Right kidney (tissue), 1 donor: Measurements from ENCODE around the gene PIP5K1B.

Experiments used
- DNase-seq: peaks from one replicate; pipeline ENCODE4 v3.0.0-alpha.2; 2016

The PIP5K1B gene

DNA sequence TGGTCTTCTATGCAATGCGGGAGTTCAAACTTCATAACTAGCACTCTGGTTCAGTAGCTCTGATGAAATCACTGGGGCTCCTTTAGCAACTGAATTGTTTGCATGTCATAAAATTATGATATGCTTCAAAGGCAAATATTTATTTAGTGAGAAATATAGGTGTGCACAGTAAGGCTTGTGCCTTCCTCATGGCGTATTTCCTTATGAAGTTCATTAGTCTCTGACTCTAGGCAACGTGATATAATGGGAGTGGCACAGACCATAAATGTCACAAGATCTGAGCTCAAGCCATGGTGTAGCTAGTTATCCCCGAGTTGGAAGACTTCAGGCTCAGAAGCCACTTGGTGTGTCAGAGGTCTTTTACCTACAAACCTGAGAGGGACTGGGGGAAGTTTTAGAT is 35.5 kb downstream of the PIP5K1B start:
- DNase-seq: no peak

DNA sequence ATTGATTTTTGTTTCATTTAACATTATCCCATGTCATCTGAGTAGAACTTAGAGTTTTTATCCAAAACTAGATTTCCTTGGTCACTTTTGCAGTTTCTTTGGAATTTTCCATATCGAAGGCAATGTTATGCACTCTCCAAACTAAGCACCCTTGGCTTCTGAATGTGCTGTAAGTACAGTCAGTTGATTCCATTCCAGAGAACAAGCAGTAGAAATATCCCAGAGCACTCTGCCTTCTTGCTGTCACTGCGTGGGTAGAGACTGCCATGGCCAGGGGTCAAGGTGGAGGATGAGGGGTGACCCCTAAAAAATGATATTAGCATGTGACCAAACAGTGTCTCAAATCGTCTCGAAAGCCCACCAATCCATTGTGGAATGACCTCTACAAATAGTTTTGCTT is 36.2 kb downstream of the PIP5K1B start:
- no peak for DNase-seq

DNA sequence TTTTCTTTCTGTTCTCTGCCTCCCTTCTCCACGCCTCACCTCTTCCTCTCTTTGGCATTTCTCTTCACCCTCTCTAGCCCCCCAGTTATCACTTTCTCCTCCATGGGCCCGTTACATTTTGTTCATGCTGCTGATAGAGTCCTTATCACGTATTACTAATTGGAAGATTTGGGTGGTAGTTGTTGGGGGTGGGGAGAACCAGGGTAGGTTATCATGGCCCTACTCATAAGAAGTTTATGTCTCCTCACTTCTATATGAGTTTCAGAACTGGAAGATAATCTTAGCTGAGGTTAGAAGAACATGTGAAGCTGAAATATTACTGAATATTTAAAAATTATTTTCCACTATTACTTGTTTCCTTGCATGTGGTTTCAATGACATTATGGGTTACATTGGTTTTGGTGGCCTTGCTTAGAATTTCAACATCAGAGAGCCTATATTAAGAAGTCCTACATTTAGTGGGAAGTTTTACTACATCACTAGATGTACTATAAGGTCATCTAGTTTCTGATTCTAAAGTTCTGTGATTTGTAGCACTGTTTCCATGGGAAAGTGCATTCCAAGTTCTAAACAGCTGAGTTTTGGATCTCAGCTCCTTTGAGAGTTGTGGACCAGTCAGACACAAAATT is 36.8 kb downstream of the PIP5K1B start:
- DNase-seq: no peak

DNA sequence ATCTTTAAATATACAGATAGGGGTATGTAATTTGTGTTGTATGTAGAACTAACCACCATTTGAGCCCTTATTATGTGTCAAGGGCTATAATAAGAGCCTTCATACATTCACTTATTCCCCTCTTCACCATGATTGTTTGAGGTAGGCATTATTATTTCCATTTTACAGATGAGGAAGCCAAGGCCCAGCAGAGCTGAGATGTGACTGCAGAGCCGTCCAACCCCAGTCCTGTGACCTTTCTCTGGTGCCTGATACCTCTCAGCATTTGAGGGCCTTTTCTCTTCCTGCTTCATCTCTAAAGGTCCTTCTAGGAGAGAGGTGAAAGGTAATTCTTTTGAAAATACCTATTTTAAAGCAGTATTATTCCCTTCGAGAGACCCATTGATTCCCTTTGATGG is 37.3 kb downstream of the PIP5K1B start:
- no peak for DNase-seq

DNA sequence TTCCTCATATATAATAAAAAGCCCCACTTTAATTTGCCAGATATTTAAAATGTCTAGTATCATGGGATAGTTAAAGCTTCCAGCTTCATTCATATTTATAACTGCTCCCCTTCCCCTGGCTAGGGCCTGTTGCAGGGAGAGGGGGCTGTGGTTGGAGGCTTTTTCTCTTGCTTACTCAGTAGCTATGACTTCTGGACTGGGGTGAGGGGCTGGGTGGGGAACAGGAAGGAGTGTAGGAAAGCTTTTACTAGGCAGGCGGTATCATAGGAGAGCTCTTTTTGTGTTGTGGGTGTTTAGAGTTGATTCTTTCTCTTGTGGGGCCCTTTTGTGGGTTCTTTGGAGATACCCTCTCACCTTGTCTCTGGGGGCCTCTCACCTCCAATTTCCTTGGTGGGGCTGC is 39.4 kb downstream of the PIP5K1B start:
- no peak for DNase-seq

DNA sequence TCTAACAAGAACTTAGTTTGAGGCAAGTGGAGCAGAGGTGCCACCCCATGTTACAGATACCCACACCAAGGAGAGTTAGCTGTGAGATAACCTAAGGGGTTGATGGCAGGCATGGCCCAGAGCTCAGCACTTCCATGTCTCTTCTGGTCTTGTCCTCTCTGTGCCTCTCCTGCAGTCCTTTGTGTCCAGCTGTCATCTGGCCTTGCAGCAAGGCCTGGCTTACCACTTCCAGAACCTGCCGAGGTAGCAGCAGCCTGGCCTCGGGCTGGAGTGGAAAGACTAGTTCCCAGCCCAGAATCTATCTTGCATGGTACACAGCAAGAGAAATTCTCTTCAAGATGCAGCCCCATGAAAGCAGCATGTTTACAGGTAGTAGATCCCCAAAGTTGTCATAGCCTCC is 41.5 kb downstream of the PIP5K1B start:
- no peak for DNase-seq

DNA sequence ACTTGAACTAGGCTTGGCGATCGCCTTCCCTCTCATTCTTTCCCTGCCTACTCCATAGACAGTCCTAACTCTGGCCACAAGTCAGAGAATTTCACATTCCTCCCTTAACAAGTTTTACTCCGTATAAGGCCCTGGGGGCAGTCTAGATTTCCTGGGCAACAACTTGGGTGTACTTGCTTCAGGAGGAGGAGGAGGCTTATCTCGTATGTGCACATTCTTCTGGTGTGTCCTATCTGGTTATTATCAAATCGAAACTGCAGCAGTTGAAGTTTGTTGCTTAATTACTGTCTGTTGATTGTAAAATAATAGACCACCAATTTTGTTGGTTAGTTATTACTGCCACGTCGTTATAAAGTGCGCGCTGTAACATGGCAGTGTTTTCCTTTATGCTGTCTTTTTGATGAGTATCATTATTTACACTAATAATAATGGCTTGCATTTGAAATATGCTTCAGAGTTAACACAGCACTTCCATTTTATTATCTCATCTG is 42.0 kb downstream of the PIP5K1B start:
- DNase-seq: no peak

DNA sequence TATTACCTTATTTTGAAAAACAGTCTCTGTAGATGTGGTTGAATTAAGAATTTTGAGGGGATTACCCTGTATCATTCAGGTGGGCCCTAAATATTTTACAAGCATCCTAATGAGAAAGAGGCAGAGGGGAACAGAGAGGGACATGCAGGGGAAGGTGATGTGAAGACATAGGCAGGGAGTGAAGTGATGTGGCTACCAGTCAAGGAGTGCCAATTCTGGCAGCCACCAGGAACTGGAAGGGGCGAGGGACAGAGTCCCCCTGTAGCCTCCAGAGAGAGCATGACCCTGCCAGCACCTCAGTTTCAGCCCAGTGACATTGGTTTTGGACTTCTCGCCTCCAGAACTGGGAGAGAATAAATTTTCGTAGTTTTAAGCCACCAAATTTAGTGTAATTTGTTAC is 44.1 kb downstream of the PIP5K1B start:
- no peak for DNase-seq

DNA sequence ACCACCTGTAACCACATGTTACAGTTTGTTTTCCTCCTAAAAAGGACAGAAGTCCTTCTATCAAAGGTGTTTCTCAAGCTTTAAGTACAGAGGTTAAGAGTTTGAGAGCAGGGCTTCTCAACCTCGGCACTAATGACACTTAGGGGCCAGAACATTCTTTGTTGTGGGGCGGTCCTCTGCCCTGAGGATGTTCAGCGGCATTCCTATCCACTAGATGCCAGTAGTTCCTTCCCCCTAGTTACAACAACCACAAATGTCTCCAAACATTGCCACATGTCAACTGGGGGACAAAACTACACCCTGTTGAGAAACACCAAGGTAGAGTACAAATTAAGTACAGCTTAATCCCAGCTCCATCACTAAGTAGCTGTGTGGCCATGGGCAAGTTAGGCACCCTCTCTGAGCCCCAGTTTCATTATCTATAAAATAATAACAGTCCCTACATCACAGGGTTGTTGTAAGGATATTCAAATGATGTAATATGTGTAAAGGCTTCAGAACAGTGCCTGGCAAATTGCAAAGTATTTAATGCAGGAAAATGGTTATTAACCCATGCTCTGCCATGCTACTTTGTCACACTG is 44.6 kb downstream of the PIP5K1B start:
- DNase-seq: no peak

DNA sequence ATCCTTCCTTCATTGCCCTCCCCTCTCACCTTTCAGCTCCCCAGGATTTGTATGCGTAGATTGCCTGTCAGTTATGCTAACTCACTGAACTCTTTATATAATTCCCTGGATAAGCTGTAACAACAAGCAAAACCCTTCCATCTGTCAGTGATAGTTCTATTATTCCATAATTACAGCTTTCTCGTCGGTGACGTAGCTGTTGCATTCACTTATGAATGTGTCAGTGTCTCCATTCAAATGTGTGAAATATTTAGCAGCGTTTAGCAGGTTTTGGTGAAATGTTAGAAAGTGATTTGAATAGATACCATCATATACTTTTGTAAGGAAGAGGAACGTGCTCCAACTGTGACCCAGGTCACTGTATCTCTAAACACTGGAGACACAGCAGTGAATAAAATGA is 45.2 kb downstream of the PIP5K1B start:
- DNase-seq: no peak

DNA sequence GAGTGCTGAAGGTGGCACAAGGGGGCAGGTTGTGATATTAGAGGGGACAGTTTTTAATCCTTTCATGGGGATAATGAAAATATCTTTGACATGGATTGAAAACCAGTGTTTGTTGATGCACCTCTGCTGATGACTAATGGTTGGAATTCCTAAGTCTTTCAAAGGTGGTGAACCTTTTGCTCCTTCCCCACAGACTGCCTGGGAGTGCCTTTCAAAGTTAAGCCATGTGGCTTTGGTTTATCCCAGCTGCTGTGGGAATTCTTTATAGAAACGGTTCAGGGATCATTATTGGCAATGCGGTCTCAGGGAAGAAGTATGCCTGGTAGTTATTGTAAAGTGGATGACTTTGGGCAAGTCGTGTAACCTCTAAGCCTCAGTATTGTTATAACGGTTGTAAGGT is 45.7 kb downstream of the PIP5K1B start:
- DNase-seq: no peak

DNA sequence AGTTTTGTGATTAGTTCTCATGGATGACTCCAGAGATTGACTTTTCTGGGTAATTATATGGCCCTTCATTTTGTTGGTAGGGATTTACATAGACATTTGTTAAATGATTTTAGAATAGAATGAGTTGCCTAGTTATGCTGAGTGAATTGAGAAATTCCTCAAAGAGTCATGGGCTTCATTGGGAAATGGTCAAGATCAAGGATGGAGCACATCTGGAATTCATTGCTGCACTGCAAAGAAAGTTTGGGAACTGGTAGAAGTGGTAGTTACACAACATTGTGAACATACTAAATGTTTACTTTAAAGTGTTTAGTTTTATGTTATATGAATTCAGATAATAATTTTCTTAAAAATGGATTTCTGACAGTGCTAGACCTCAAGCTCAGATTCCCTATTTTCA is 46.5 kb downstream of the PIP5K1B start:
- no peak for DNase-seq

DNA sequence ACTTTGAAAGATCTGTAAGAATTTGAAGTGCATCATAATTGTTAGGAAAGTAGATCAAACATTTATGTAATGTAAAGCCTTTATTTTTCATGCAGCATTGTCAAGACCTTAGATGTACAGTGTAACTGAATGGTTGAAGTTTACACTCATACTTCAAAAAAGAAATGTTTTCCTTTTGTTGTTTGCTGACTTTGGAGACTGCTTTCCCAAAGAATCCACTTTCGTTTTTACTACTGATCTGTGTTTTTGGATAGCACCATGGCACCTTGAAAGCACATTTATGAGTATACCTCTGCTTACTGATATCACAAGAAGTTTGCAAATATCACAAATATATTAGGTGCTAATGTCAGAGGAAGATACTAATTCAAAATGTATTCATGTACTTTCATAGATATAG is 50.0 kb downstream of the PIP5K1B start:
- no peak for DNase-seq

DNA sequence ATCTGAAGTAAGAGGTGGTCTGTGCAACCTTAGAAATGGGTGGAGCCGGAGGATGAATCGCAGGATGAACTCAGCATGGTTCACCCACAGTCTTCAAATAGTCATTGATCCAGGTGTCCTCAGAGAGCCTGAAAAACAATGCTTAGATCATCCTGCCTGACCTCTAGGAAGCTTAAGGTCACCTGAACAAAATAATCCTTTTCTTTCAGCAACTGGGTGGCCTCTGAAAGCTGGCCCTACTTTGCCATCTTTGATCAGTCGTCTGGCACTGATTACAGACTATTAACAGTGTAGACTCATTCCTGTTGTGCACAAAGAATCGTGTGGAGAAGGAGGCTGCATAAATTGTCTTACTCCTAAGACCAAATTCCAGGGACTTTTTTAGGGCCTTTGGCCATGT is 50.7 kb downstream of the PIP5K1B start:
- DNase-seq: no peak

DNA sequence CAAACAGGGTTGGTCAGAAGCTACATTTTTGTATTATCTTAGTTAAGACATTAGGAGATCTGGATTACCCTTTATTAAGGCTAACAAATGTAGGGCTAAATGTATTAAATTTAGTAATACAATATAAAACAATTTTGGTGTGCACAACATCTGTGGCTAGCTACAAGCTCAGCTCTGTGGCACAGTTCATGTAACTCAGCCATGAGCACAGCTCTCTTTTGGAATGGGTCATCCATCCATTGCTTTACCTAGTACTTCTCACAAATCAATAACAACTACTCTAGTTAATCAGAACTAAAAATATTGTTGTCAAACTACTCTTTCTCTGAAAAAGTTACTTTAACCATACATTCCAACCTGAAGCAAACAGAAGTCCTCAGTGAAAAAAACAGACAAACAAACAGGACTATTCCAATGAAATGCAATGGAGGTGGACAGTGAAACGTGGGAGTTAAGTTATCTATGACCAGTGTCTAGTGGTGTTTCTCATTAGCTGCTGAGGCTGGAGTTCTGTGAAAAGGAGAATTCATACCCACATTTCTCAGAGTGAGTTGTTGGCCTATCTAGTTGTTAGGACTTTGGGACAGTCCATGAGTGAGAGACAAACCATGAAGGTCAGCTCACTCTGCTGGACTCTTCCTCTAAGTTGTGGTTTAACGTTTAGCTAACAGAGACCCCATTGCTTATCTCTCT is 55.1 kb downstream of the PIP5K1B start:
- no peak for DNase-seq

DNA sequence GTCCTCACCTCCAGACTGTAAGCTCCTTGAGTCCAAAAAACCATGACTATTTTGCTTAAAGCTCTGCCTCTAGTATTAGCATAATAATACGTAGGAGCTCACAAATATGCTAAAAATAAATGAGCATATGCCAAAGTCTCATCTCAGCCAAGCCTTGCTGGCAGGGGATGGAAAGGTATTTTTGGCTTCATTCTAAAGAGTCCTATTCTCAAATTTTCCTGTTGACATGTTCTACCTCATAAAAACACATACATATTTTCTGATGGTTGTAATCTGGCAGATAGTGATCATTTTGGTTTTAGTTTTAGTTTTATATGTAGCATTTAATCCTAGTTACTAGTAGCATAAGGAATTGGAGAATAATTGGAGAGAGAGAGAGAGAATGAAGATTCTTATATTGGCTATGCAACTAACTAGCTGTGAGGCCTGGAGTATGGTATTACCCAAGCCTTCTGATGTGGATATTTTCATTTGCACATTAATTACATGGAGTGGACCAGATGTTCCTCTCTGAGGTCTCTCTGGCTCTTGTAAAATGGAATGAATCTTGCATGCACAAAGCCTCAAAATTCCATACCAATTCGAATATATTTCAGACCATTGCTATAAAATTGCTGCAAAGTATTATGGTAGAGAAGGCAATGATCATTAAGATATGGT is 55.8 kb downstream of the PIP5K1B start:
- no peak for DNase-seq

DNA sequence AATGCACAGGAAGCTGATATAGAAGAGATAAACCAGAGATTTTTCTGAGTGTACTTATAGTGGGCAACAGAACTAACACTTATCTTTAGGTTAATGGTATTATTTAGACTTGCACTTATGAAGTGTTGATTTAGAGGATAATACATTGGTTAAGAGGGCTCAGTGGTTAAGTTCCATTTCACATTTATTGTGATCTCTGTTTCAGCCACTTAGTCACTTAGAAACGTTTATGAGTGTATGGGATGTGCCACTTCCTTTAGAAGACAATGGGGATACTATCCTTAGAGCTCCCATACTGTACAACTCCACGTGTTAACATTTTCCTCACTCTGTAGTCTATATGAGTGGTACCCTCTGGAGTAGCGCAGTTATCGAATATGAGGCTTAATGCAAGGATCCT is 57.5 kb downstream of the PIP5K1B start:
- no peak for DNase-seq

DNA sequence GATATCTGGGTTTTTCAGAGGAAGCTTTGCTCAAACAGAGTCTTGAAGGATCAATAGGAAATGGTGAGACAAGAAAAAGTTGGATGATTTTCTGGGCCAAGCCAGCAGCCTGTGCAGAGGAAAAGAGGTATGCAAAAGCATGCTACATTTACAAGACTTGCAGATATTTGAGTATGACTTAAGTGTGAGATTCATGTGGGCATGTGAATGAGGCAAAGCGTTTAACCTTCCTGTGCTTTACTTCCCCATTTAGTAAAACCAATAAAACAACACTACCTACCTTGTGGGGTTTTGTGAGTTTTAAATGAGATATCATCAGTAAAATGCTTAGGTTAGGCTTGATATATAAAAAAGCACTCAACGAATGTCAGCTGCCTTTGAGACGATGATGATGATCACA is 58.1 kb downstream of the PIP5K1B start:
- no peak for DNase-seq

DNA sequence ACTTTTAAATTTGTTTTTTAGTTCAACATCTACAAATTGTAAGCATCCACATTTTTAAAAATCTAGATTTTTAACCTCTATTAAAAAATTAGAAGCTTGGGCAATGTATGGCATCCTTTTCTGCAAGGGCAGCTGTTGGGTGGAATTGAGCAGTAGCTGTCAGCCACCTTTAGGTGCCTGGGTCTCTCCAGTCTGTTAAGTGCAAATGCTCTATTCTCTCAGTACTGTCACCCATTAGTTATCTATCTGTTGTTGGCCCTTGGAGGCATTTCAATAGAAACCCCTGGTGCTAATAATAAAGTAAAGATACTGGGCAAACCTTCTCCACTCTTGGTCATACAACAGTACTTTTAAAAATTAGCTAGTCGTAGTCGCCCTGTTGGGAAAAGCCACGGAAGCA is 63.6 kb downstream of the PIP5K1B start:
- no peak for DNase-seq

DNA sequence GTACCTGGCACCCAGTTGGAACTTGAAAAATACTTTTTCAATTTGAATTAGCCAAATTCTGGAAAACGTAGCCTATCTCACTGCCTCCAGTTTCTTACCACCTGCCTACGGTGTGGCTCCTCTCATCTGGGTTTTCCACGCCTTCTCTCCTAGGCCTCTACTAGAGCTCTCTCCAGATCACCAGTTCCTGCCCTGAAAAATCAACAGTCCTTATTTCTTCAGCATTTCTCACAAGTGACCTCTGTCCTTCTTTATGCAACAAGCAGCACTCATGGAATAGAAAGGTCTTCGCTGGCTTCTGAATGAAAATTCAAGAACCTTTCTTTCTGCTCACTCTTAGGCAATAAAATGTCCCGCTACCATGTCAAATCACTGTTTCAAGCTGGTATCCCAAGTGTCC is 64.8 kb downstream of the PIP5K1B start:
- no peak for DNase-seq

DNA sequence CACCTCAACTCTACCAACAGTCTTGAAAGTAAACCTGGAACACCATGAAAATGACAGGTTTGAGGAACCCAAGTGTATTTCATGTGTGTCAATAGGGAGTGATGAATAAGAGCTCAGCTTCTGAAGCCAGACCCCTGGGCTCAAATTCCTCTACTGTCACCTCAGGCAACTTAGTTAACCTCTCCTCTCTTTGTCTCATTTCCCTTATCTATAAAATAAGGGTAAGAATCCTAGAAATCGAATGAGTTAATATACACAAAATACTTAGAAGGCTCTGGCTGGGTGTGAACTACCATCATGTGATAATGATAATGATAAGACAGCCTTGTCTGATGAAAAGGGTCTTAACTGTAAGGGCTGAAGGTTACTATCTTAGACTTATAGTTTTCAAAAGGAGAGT is 66.3 kb downstream of the PIP5K1B start:
- DNase-seq: no peak

DNA sequence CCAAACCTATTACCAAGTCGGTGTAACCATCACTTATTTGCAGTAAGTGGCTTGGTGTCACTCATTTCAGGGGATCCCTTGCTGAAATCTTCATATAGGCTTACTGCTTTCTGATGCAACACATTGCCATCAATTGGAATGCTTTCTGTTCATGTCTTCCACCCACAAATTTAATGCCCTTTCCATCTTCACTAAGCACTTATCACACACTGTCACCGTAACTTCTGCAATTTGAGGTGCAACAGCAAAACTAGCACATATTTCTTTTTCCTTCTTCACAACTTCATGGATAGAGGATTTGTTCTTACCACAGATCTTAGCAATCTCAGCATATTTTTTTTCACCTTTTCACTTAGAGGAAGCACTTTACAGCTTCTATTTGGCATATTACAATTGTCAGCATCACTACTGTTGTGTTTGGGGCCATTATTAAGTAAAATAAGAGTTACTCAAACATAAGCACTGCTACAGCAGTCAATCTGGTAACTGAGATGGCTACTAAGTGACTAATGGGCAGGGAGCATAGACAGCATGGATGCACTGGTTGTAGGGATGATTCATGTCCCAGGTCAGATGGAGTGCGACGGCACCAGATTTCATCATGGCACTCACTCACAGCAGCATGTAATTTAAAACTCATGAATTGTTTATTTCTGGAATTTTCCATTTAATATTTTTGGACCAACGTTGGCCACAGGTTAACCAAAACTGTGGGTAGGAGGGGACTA is 70.1 kb downstream of the PIP5K1B start:
- DNase-seq: no peak
